Measurements from ENCODE around the gene EEF2KMT.

DNA sequence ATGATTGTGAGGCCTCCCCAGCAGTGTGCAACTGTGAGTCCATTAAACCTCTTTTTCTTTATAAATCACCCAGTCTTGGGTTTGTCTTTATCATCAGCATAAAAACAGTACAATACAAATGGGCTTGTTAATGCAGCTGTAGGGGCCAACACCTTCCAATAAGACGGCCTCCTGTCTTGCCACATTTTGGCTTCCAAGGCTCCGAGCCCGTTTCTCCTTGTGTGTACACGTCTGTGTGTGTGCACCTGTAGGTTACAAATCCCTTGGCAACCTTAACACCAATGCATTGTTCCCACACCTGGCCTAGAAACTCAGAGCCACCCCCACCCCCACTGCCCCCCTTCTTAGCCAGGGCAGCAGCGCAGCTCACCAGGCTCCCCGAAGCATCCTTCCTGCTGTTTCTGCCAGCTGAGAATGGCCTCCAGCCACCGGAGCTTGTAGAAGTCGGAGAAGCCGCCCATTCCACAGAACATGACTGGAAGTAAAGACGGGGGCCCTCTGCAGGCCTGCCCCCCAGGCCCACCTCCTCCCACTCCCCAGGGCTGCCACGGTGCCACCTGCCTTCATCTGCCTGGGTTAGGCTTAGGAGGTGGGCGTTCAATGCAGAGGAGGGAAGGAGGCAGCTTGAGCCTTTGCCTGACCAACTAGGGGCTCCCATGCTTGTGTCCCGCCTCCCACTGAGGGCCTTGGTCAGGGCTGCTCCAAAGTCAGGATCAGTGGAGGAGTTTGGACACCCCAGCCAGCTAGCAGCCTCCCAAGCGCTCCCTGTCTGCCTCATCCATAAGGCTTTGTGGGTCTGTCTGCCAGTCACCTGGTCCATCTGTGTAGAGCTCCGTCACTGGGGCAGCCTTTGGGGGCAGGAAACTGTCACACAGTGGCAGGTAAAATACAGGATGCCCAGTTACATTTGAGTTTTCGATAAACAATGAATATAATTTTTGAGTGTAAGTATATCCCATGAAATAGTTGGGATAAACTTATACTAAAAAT is 42.4 kb downstream of the EEF2KMT start:
- TF ChIP-seq POLR2AphosphoS5 (IDR thresholded peaks at IDR 0.05; ENCODE audit: low read depth, low read length) (no peak), TAF1 (IDR thresholded peaks at IDR 0.05; ENCODE audit: borderline replicate concordance, low read depth, low read length) (no peak), POLR2A (IDR thresholded peaks at IDR 0.05; ENCODE audit: low read depth, low read length) (no peak)
